ENCODE results near the gene MAIP1. TPM values are rescaled to one million over a fixed set of nuclear protein-coding genes. Genes with fewer than 3 reads are reported as not detected.

MAIP1 gene
- polyA plus RNA-seq, 1 experiment = 19.5 TPM

DNA sequence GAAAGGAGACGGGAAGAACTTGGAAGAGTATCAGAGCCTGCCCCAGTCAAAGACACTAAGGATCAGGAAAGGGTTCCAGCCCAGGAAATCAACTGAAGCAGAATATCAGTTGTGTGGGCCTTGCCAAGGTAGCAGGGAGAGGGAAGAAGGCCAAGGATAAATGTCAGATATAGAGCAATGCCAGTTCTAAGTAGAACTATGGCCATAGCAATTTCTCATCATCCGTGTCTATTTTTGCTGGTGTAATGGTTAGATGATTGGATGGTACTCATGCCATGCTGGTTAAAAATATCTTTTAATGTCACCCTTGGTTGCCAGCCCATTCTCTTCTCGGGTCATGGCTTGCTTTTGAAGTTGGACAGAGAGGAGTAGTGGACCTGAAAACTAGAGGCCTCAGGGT, 41.9 kb downstream of the MAIP1 start:
- DNase-seq (ENCODE audit: low read depth, low spot score) = no peak
- H3K9me3 ChIP-seq (ENCODE audit: control insufficient read depth, insufficient read depth, low read length) = no peaks in the 10 kb centered on the region
- ChIA-PET POLR2A (no interaction called here), CTCF (no interaction called here)
- no peak overlapping the region for H3K27ac ChIP-seq (ENCODE audit: low read depth, low read length)
- TF ChIP-seq CTCF (IDR thresholded peaks at IDR 0.05; ENCODE audit: low read depth, low read length) = no peak
- no peak overlapping the region for H3K4me3 ChIP-seq (ENCODE audit: low read depth, low read length)
- no peaks in the 10 kb centered on the region for H3K27me3 ChIP-seq (ENCODE audit: control insufficient read depth, insufficient read depth, low read length)

DNA sequence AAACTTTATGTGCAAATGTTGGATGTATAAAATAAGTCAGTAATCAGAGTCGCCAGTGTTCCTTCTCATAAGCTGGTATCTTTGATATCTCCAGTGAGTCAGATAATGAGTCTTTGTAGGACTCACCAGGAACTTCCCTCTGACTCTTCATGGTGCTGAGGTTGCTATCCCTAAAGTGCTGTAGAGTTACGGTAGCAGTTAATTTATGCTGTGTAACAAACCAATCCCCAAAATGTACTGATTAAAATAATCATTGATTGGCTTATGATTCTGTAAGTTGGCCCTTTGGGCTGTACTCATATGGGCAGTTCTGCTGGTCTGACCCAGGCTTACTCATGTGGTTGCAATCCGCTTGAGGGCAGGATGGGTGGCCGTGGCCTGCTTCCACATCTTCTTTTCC, 43.8 kb downstream of the MAIP1 start:
- TF ChIP-seq CTCF (IDR thresholded peaks at IDR 0.05; ENCODE audit: low read depth, low read length) = no peak
- Histone ChIP-seq H3K4me3 (ENCODE audit: low read depth, low read length) (no peak overlapping the region), H3K27ac (ENCODE audit: low read depth, low read length) (no peak overlapping the region), H3K9me3 (ENCODE audit: control insufficient read depth, insufficient read depth, low read length) (no peaks in the 10 kb centered on the region), H3K27me3 (ENCODE audit: control insufficient read depth, insufficient read depth, low read length) (no peaks in the 10 kb centered on the region)
- POLR2A ChIA-PET = no interaction called here
- CTCF ChIA-PET = no interaction called here
- no peak for DNase-seq (ENCODE audit: low read depth, low spot score)

DNA sequence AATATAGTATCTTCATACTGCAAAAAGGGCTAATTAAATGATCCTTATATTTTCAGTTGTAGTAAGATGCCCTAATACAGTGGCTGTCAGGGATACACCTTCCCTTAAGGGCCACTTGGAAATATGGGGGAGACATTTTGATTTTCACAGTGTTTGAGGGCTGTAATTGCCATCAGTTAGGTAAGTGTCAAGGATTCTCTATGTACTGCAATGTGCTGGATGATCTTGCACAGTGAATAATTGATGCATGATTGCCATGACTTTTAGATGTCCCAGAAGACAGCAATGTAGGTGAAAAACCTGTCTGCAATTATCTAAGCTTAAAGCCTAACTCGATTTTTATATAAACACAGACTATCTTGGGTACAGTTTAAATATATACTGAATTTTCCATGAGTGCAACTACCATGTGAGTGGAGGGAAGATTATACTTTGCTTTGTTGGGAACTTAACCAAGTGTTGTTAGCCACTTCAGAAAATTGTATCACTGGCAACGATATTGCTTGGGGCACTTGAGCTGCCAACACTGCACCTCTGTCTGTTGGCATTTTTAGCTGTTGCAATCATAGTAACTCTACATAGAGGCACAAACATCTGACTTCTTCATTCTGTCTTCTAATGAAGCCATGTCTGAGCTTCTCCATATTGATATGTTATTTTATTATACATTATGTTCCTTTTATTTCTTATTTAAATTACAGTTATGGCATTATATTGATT, 45.2 kb downstream of the MAIP1 start:
- ChIA-PET CTCF (no interaction called here), POLR2A (no interaction called here)
- DNase-seq (ENCODE audit: low read depth, low spot score) = no peak
- H3K27me3 ChIP-seq (ENCODE audit: control insufficient read depth, insufficient read depth, low read length) = no peaks in the 10 kb centered on the region
- no peak overlapping the region for H3K4me3 ChIP-seq (ENCODE audit: low read depth, low read length)
- H3K9me3 ChIP-seq (ENCODE audit: control insufficient read depth, insufficient read depth, low read length) = no peaks in the 10 kb centered on the region
- TF ChIP-seq CTCF (IDR thresholded peaks at IDR 0.05; ENCODE audit: low read depth, low read length) = no peak
- no peak overlapping the region for H3K27ac ChIP-seq (ENCODE audit: low read depth, low read length)

GRCh38 chr2:200003444-200003843, 48.1 kb downstream of the MAIP1 start:
- POLR2A ChIA-PET = no interaction called here
- H3K4me3 ChIP-seq (ENCODE audit: low read depth, low read length) = no peak overlapping the region

GRCh38 chr2:200005675-200006074, 50.3 kb downstream of the MAIP1 start:
- ChIA-PET CTCF (no interaction called here), POLR2A (no interaction called here)
- Histone ChIP-seq H3K27ac (ENCODE audit: low read depth, low read length) (no peak overlapping the region), H3K4me3 (ENCODE audit: low read depth, low read length) (no peak overlapping the region), H3K9me3 (ENCODE audit: control insufficient read depth, insufficient read depth, low read length) (no peaks in the 10 kb centered on the region; the same call in 1 of the 2 replicates), H3K27me3 (ENCODE audit: control insufficient read depth, insufficient read depth, low read length) (no peaks in the 10 kb centered on the region)
- no peak for DNase-seq (ENCODE audit: low read depth, low spot score)
- TF ChIP-seq CTCF (IDR thresholded peaks at IDR 0.05; ENCODE audit: low read depth, low read length) = no peak

More at GRCh38 chr2:200003444-200003843, 48.1 kb downstream of the MAIP1 start:
- DNase-seq (ENCODE audit: low read depth, low spot score) = no peak
- H3K27me3 ChIP-seq (ENCODE audit: control insufficient read depth, insufficient read depth, low read length) = no peaks in the 10 kb centered on the region
- TF ChIP-seq CTCF (IDR thresholded peaks at IDR 0.05; ENCODE audit: low read depth, low read length) = no peak
- no peak overlapping the region for H3K27ac ChIP-seq (ENCODE audit: low read depth, low read length)
- H3K9me3 ChIP-seq (ENCODE audit: control insufficient read depth, insufficient read depth, low read length) = no peaks in the 10 kb centered on the region; the same call in 1 of the 2 replicates
- CTCF ChIA-PET = no interaction called here
